GM19035 (cell line): ENCODE measurements around the gene ZNF33A.
A peak's percentile ranks its signal among the peaks of the same experiment; 100 is the strongest.
"Not testable (repeated sequence)": the region's sequence is repeated elsewhere in the genome, so short reads cannot be mapped to it uniquely, and the experiment has no call there.

Experiments
- ATAC-seq: cut with Tn5 transposase; IDR thresholded peaks from one replicate; pipeline ENCODE4 v1.9.1; 2021; ENCODE audit not compliant: unreplicated experiment

ZNF33A gene

GRCh38 chr10:38043516-38043915, 33.0 kb downstream of the ZNF33A start:
- ATAC-seq, result no peak

- ATAC-seq, result no peak
Measured at GRCh38 chr10:38045129-38045528, 34.7 kb downstream of the ZNF33A start.

- no peak for ATAC-seq
Measured at GRCh38 chr10:38047666-38048065, 37.2 kb downstream of the ZNF33A start.

DNA sequence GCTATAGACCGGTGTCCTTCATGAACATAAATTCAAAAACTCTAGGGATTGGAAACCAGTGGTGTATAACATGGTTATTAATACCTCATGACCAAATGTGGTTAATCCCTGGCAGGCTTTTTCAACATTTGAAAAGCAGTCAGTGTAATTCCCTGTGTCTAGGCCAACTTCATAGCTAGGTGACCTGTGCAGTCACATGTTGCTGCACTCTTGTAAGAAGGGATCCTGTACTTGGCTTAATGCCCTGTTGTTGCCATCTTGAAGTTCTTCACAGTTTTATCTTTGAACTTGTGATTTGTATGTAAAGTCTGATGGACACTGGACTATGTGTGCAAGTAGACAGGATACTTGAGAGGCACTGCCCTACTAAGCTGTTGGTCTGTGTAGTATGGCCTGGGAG, 39.7 kb downstream of the ZNF33A start:
- ATAC-seq, result no peak

DNA sequence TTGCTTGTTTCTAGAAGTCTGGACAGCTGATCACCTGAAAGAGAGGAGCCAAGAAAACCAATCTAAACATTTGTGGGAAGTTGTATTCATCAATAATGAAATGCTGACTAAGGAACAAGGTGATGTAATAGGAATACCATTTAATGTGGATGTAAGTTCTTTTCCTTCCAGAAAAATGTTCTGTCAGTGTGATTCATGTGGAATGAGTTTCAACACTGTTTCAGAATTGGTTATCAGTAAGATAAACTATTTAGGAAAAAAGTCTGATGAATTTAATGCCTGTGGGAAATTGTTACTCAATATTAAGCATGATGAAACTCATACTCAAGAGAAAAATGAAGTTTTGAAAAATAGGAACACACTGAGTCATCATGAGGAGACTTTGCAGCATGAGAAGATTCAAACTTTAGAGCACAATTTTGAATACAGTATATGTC, 43.9 kb downstream of the ZNF33A start:
- ATAC-seq, result no peak

GRCh38 chr10:38055274-38055894, 44.9 kb downstream of the ZNF33A start:
- not testable (repeated sequence) for ATAC-seq

DNA sequence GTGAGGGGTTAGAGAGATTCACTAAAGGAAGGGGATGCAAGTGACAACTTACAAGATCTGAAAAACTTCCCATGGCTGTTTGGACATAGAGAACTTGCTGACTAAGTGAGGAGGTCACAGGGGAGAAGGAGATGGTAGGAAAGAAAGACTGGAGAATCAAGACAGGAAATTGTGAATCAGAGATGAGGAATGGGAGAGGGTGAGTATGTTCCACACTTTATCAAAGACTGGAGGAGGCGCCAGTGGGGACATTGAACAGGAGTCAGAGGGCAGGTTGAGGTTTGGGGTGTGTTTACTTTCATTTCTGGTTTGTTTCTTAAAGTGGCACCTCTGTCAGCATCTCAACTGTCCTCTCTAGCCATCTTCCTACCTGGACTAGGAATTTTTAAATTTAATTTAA, 59.2 kb downstream of the ZNF33A start:
- not testable (repeated sequence) for ATAC-seq

GRCh38 chr10:38070501-38070900, 60.0 kb downstream of the ZNF33A start:
- no peak for ATAC-seq

GRCh38 chr10:38072552-38072951, 62.1 kb downstream of the ZNF33A start:
- no peak for ATAC-seq

GRCh38 chr10:38076687-38077086, 66.2 kb downstream of the ZNF33A start:
- ATAC-seq, result no peak

GRCh38 chr10:38093318-38093717, 82.8 kb downstream of the ZNF33A start:
- not testable (repeated sequence) for ATAC-seq

DNA sequence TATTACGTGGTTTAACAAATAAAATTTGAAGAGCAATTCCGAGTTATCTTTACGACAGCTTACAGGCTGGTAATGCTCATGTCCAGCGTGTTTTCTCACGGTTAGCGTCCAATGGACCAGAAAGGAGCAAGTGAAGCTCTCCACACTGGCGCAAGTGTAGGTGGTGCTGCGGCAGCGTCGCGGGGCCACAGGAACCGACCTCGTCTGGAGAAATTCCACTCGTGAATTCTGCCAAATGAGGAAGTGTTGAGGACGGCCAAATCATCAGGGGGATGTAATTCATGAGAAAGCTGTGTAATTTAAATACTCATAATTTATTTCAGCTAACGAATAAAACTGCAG, 83.3 kb downstream of the ZNF33A start:
- peak; percentile 18 for ATAC-seq

GRCh38 chr10:38094158-38094926, 83.9 kb downstream of the ZNF33A start, which contains the start of gene ZNF37A:
TSS of gene ZNF37A (plus strand) at chr10:38094337. CDS start at chr10:38096618, 2,281 bp downstream.
- peak; percentile 97 for ATAC-seq

DNA sequence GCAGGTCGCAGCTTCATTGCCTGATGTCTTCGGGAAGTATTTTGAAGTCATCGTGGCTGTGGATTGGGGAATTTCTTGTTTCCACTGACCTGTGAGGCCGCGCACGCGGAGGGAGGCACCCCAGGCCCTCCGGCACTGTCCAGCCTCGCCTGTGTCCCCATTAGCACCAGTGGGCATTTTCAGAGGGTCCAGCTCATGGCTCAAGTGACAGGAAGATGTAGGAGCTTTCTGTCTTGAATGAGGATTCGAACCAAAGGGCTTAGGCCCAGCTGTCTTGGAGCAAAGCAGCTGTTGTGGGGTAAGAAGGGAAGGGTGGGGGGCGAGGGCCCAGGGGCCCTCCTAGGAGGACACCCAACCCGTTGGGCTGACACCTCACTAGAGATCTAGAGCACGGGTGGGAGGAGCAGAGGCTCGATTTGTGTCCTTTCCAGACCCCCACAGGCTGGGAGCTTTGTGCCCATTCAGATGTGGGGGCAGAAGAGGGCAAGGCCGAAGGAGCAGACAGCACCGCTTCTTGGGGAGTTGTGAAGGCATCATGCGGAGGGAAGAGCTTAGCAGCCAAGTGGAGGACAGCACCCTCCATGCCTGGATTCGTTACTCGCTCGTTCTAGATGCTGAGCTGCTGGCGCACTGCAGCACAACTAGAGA, 84.6 kb downstream of the ZNF33A start:
- ATAC-seq, result no peak

DNA sequence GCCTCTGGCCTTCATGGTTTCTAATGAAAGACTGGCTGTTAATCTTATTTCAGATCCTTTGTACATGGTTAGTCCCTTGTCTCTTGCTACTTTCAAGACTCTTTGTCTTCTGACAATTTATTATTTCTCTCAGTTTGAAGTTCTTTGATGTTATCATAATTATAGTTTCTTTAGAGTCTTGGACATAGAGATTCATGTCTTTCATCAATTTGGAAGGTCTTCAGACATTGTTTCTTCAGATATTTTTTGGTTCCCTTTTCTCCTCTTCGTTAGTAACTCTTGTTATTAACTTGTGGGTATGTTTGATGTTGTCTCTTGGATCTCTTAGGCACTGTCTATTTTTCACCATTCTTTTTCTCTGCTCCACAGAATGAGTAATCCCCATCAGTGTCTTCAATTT, 92.4 kb downstream of the ZNF33A start:
- ATAC-seq, result no peak

GRCh38 chr10:38103756-38104155, 93.3 kb downstream of the ZNF33A start:
- ATAC-seq, result no peak

DNA sequence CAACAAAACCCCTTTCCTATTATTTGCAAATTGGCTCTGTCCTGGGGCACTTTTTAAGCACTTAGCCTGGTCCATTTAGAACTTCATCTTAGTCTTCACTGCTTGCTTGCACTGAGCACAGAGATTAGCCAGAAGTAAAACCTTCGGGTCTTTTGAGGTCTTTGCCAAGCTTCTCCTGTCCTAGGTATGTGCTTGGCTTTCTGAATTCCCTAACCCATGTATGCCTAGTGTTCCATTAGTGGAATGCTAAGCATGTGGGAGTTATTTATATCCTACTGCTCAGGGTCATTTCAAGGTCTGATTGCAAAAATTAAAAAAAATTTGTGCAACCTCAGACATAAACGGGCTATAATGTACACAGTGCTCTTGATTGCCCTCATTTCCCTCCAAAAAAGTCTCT, 101.7 kb downstream of the ZNF33A start:
- no peak for ATAC-seq
